A673 (cell line): Measurements from ENCODE around the gene CMPK1. TPM values are rescaled to one million over a fixed set of nuclear protein-coding genes. Genes with fewer than 3 reads are reported as not detected.

Experiments
- BruUV-seq: library from RNA; stranded (reverse); fragments of 400-500 nt; replicated peaks from 2 replicates; lab custom pipeline; 2021; lab: Mats Ljungman, UMichigan
- CTCF ChIA-PET: fragments of 300-600 bp; sonication (Branson Sonifier 250); formaldehyde crosslinking; loops from one replicate; lab custom pipeline; 2022; ENCODE audit warnings: antibody characterized with exemption; lab: Charles Lee
- POLR2A ChIA-PET: fragments of 300-600 bp; sonication (Branson Sonifier 250); formaldehyde crosslinking; loops from one replicate; lab custom pipeline; 2022; ENCODE audit warnings: antibody characterized with exemption; ENCODE audit not compliant: low non-redundant PET; lab: Charles Lee
- DNase-seq: peaks from one replicate; pipeline ENCODE4 v3.0.0-alpha.2; 2015; ENCODE audit warnings: low spot score
- H3K27ac ChIP-seq: fragments of 200-600 bp; sonication (generic); 2 replicates; pipeline ENCODE4 v1.5.1; 2016; ENCODE audit warnings: mixed run types, low read depth, mild to moderate bottlenecking, mixed read lengths, antibody characterized with exemption, low read length; ENCODE audit not compliant: poor library complexity, severe bottlenecking
- H3K27me3 ChIP-seq: fragments of 200-600 bp; sonication (generic); replicated peaks from 2 replicates; pipeline ENCODE4 v1.6.1; 2017; ENCODE audit warnings: mixed run types, low read depth, mild to moderate bottlenecking, mixed read lengths, antibody characterized with exemption, low read length; ENCODE audit not compliant: insufficient read depth, poor library complexity
- H3K36me3 ChIP-seq: fragments of 200-600 bp; sonication (generic); 2 replicates; pipeline ENCODE4 v1.6.1; 2016; ENCODE audit warnings: mixed run types, mild to moderate bottlenecking, mixed read lengths, antibody characterized with exemption, low read length; ENCODE audit not compliant: insufficient read depth, poor library complexity, severe bottlenecking
- H3K4me1 ChIP-seq: fragments of 200-600 bp; sonication (generic); 2 replicates; pipeline ENCODE4 v1.6.1; 2017; ENCODE audit warnings: mixed run types, mild to moderate bottlenecking, mixed read lengths, antibody characterized with exemption, low read length; ENCODE audit not compliant: insufficient read depth, poor library complexity, severe bottlenecking
- H3K4me3 ChIP-seq: fragments of 200-600 bp; sonication (generic); 2 replicates; pipeline ENCODE4 v1.5.1; 2016; ENCODE audit warnings: low read depth, mixed run types, mild to moderate bottlenecking, mixed read lengths, low read length; ENCODE audit not compliant: poor library complexity, severe bottlenecking
- H3K9me3 ChIP-seq: fragments of 200-600 bp; sonication (generic); 2 replicates; pipeline ENCODE4 v1.6.1; 2016; ENCODE audit warnings: mixed run types, low read depth, mild to moderate bottlenecking, mixed read lengths, antibody characterized with exemption, low read length; ENCODE audit not compliant: poor library complexity, severe bottlenecking
- CTCF ChIP-seq: fragments of 300-800, 200-600 bp; sonication (generic); conservative IDR thresholded peaks from 2 replicates; pipeline ENCODE4 v1.5.1; 2017; ENCODE audit warnings: low read depth, mild to moderate bottlenecking, antibody characterized with exemption, low read length, moderate library complexity, mixed read lengths
- EZH2 ChIP-seq: fragments of 200-600 bp; sonication (generic); IDR thresholded peaks from 2 replicates; pipeline ENCODE4 v1.6.1; 2017; ENCODE audit warnings: borderline replicate concordance, low read depth, mild to moderate bottlenecking, mixed read lengths, antibody characterized with exemption, low read length; ENCODE audit not compliant: poor library complexity, severe bottlenecking
- intact Hi-C: fragments of 100-400 bp; cut with micrococcal nuclease; formaldehyde crosslinking; loops from one replicate; pipeline ENCODE4 v1.10.0; 2022; ENCODE audit not compliant: unreplicated experiment
- total RNA-seq: library from RNA; stranded (reverse); gene quantifications from 2 replicates; pipeline ENCODE4 v1.2.3, GENCODE V29; 2021

The CMPK1 gene
- total RNA-seq, 1 experiment from 2014 or later: 69.4 TPM

- no TSS peak for BruUV-seq
- intact Hi-C loops: no loop called here
Measured at GRCh38 chr1:47333922-47334764, 553 bp downstream of the CMPK1 start.

GRCh38 chr1:47334765-47335435, 1.3 kb downstream of the CMPK1 start:
- TSS peak; percentile 73 for BruUV-seq
- intact Hi-C loops: no loop called here
- DNase-seq: no peak

More at GRCh38 chr1:47333922-47334764, 553 bp downstream of the CMPK1 start:
- ChIA-PET POLR2A (interaction anchor here (0.7 kb wide), 1 partner anchor 20 kb away, joined by 3 read pairs; the partner anchor contains the start of gene STIL), CTCF (interaction anchor here (1.3 kb wide), 2 partner anchors 20 to 98 kb away, joined by 4 read pairs; partner anchors contain the start of gene STIL)
- Histone ChIP-seq H3K4me1 (peaks cover 11% of the 10 kb centered on the region), H3K27me3 (no peaks in the 10 kb centered on the region), H3K27ac (peak overlapping the region; percentile 92), H3K4me3 (peak overlapping the region; percentile 66), H3K36me3 (no peaks in the 10 kb centered on the region), H3K9me3 (no peaks in the 10 kb centered on the region)
- DNase-seq: peak; percentile 91
- TF ChIP-seq EZH2 (no peak), CTCF (peak; percentile 38)

More at GRCh38 chr1:47334765-47335435, 1.3 kb downstream of the CMPK1 start:
- H3K4me1 ChIP-seq: peaks cover 11% of the 10 kb centered on the region
- no peaks in the 10 kb centered on the region for H3K9me3 ChIP-seq
- H3K36me3 ChIP-seq: no peaks in the 10 kb centered on the region
- ChIA-PET CTCF (interaction anchor here (1.3 kb wide), 1 partner anchor 98 kb away, joined by 4 read pairs; no protein-coding TSS in a partner anchor), POLR2A (no interaction called here)
- H3K27ac ChIP-seq: peak overlapping the region; percentile 92
- H3K27me3 ChIP-seq: no peaks in the 10 kb centered on the region
- H3K4me3 ChIP-seq: peak overlapping the region; percentile 66
- TF ChIP-seq CTCF: no peak
- TF ChIP-seq EZH2: no peak
